HG03025 (cell line): ENCODE results near the gene SPATA24.
"Not testable (repeated sequence)": the region's sequence is repeated elsewhere in the genome, so short reads cannot be mapped to it uniquely, and the experiment has no call there.

Experiments used
- ATAC-seq: cut with Tn5 transposase; IDR thresholded peaks from one replicate; pipeline ENCODE4 v1.9.1; 2021; ENCODE audit warnings: mild to moderate bottlenecking, moderate library complexity; ENCODE audit not compliant: unreplicated experiment, low FRiP score

The SPATA24 gene

DNA sequence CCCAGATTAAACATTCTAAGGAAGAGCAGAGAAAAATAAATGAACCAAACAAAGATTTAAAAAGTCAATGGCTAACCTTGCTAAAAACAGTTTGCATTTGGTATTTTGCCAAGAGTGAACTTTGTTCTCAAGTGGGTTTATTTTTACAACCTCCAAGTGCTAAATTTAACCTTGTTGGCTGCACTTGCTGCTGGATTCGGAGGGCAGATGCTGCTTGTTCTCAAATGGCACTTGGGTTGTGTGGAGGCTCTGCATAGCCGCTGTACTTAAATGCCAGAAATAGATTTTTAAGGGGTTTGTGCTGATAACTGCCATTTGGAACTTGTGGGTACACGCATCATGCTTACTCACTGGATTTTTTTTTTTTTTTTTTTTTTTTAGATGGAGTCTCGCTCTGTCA lies 13.3 kb upstream of the SPATA24 start:
- no peak for ATAC-seq

GRCh38 chr5:139416651-139417050 lies 12.8 kb upstream of the SPATA24 start:
- no peak for ATAC-seq

DNA sequence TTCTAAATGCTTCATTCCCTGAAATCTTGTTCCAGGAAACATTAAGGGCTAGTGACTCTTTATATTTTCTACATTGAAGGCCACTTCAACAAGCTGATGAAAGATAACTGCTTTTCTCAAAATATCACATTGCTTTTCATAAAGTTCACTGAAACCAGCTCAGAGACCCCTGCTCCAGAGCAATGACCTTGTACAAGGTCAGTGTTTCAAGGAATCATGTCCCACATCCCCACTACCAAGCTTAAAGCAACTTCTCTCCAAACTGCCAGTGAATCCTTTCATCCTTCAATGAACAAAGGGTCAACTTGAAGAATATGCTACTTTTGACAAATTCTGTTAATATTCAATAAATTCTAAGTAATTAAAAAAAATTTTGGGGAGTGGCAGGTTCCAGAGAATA lies 12.0 kb upstream of the SPATA24 start:
- ATAC-seq = no peak

DNA sequence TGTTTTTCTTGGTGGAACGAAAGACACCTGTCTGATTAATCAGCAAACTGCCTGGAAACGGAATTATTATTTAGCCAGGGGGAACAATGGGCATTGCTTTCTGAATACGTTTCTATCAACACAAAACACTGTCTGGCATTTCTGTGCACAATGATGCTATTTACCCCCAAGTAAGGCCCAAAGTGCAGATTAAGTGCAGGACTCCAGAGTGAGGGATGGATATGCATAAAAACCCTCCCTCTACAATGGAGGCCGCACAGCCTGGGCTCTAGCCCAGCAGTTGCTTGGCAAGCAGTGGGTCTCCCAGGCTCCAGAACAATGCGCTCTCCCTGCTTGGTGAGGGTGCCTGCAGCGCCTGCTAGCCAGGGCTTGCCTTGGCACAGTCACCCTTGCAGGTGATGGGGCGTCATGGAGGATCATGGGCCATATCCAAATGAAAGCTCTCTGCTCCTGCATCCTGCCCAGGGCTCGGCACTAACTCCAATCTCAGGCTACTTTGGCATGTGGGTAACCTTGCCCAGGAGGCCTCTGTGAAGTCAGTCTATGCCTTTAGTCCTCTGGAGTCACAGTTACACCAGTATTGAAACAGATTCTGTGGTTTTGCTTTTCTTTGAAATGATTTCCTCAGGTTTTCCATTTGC lies 11.5 kb upstream of the SPATA24 start:
- no peak for ATAC-seq

- no peak for ATAC-seq
These were observed 10.8 kb upstream of the SPATA24 start for GRCh38 chr5:139414581-139415130.

DNA sequence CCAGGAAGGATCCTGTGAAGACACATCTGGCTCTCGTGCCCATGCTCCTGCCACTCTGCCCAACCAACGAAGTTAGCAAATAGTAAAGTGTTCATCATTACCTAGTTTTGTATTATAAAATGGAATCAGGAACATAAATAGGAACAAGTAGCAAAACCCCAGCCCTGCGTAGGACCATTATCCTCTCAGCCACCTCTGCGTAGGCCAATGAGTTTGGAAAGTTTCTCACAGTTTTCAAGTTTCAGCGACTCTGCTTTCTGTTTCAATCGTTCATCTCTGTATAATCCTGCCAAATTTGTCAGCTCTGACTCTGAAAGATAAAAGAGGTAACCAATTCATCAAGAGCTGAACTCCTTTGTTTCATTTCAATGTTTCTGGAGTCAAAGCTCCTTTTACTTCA lies 10.1 kb upstream of the SPATA24 start:
- no peak for ATAC-seq

DNA sequence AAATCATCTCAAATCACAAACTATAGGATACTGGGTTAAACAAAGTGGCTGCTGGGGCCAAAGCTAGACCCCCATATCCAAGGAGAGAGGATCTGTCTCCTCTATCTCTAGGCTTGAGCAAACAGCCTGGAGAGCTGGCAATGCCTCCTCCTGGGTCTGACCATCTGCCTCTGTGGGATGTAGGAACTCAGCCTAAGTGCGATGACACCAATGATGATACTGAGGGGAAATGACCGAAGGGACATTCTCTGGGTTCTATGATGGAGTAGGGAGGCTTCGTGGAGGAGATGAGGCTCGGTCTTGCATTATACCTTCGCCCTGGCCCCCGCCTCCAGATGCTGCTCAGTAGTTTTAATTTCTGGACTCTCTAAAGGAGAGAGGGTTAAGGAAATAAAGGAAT lies 9.3 kb upstream of the SPATA24 start:
- no peak for ATAC-seq

- no peak for ATAC-seq
These were observed 7.3 kb upstream of the SPATA24 start for GRCh38 chr5:139410993-139411828.

- no peak for ATAC-seq
These were observed 6.5 kb upstream of the SPATA24 start for GRCh38 chr5:139410121-139410992.

- not testable (repeated sequence) for ATAC-seq
These were observed 5.2 kb upstream of the SPATA24 start for GRCh38 chr5:139409116-139409515.

DNA sequence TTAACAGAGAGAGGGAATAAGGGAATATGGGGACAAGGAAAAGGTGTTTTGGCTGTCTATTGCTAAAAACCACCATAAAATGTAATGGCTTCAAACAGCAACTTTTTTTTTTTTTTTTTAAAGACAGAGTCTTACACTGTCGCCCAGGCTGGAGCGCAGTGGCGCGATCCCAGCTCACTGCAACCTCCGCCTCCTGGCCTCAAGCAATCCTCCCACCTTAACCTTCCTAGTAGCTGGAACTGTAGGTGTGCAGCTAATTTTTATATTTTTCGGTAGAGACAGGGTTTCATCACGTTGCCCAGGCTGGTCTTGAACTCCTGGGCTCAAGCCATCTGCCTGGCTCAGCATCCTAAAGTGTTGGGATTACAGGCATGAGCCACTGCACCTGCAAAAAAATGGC lies 4.3 kb upstream of the SPATA24 start:
- ATAC-seq = no peak

GRCh38 chr5:139407517-139407916 lies 3.6 kb upstream of the SPATA24 start:
- no peak for ATAC-seq

- ATAC-seq = no peak
These were observed 3.1 kb upstream of the SPATA24 start for GRCh38 chr5:139406963-139407362.

DNA sequence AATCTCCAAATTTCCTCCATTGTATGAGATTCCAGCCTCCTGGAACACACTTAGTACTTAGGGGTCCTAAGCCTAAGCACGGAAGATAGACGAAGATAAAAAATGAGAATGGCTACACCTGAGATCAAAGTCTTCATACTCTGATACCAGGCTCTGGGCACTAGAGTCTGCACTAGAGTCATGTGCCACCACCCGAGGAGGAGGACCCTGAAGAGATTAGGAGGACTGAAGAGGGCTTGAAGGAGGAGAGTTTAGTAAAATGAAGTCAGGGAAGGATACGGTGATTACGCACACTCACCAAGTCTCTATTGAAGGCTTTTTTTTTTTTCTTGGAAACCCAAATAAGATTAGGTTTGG lies 573 bp upstream of the SPATA24 start:
- ATAC-seq = no peak

- no peak for ATAC-seq
These were observed 487 bp downstream of the SPATA24 start for GRCh38 chr5:139403418-139403786.

DNA sequence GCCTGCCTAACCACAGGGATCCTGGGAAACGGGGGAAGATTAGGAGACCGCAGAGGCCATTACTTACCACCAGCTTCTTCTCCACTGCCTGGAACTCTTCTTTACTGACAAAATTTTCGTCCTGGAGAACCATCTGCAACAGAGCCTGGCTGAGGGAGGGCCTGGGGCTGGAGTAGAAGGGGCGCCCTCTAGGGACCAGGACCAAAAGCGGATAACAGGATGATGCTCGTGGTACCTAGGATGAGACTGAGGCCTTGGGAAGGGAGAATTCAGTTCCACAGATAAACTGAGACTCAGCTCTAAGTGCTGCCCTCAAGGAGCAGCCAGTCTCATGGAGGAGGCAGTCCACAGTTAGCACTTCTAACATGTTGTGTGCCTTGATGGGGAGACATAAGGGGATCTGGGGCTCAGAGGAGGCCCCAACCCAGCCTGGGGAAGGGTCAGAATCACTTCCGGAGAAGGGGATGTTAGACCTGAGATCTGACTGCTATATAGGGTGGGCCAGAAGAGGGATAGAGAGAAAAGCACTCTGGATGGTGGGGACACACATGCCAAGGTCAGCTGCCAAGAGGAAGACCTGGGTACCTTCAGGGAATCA lies 1.2 kb downstream of the SPATA24 start:
- no peak for ATAC-seq

GRCh38 chr5:139401546-139401945 lies 2.3 kb downstream of the SPATA24 start:
- ATAC-seq = no peak

GRCh38 chr5:139399501-139400121 lies 4.3 kb downstream of the SPATA24 start:
- no peak for ATAC-seq

- ATAC-seq = no peak
These were observed 6.0 kb downstream of the SPATA24 start for GRCh38 chr5:139397921-139398320.

DNA sequence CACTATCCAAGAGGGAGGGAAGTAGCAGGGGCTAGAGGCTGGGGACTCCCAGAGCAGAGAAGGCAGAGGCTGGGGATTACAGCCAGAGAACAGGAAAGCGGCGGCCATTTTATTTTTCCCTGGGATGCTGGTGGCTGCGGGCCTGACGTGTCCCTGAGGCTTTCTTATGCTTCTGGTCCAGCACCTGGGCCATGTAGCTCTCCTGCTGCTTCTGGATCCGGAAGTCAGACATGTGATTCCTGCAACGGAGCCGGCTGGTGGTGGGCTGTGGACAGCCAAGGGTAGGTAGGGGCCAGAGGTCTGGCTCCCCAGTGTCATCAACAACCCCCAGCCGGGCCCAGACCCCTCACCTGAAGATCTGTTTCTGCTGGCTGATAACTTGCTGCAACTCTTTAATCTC lies 7.2 kb downstream of the SPATA24 start:
- ATAC-seq = no peak
